Activated T-cell treated with anti-CD3 and anti-CD28 coated beads, Interleukin-2, amount 50 U/mL, for 24 hours (primary cell): ENCODE data around the gene TRANK1.
"Not testable (repeated sequence)": the region's sequence is repeated elsewhere in the genome, so short reads cannot be mapped to it uniquely, and the experiment has no call there.

Source experiments
- DNase-seq: peaks from one replicate; pipeline ENCODE4 v3.0.0-alpha.2; 2020
- H3K27ac Mint-ChIP-seq: 2 replicates; pipeline ENCODE4 v1.8.0; 2020; ENCODE audit warnings: mild to moderate bottlenecking, mixed read lengths
- H3K27me3 Mint-ChIP-seq: 2 replicates; pipeline ENCODE4 v1.8.0; 2020; ENCODE audit warnings: mixed read lengths
- H3K36me3 Mint-ChIP-seq: 2 replicates; pipeline ENCODE4 v1.8.0; 2020; ENCODE audit warnings: low read depth, mixed read lengths
- H3K4me1 Mint-ChIP-seq: 2 replicates; pipeline ENCODE4 v1.8.0; 2020; ENCODE audit warnings: low read depth, mixed read lengths
- H3K4me3 Mint-ChIP-seq: 2 replicates; pipeline ENCODE4 v1.8.0; 2020; ENCODE audit warnings: mild to moderate bottlenecking, moderate library complexity, mixed read lengths
- H3K9me3 Mint-ChIP-seq: 2 replicates; pipeline ENCODE4 v1.8.0; 2020; ENCODE audit warnings: mixed read lengths

Gene TRANK1

GRCh38 chr3:36942638-36943248, 2.1 kb downstream of the TRANK1 start:
- Mint-ChIP-seq H3K4me3 (no peak overlapping the region), H3K36me3 (peaks cover 9% of the 10 kb centered on the region), H3K27ac (no peak overlapping the region), H3K27me3 (no peaks in the 10 kb centered on the region), H3K9me3 (peaks cover 14% of the 10 kb centered on the region), H3K4me1 (peaks cover 24% of the 10 kb centered on the region)
- no peak for DNase-seq

GRCh38 chr3:36941658-36942057, 3.2 kb downstream of the TRANK1 start:
- Mint-ChIP-seq H3K27ac (no peak overlapping the region), H3K4me3 (no peak overlapping the region), H3K4me1 (peaks cover 24% of the 10 kb centered on the region), H3K27me3 (no peaks in the 10 kb centered on the region), H3K9me3 (peaks cover 5% of the 10 kb centered on the region), H3K36me3 (peaks cover 3% of the 10 kb centered on the region)
- no peak for DNase-seq

- DNase-seq, result no peak
- peaks cover 24% of the 10 kb centered on the region for H3K4me1 Mint-ChIP-seq
- peaks cover 3% of the 10 kb centered on the region for H3K9me3 Mint-ChIP-seq
- no peak overlapping the region for H3K4me3 Mint-ChIP-seq
- H3K27me3 Mint-ChIP-seq, result no peaks in the 10 kb centered on the region
- H3K36me3 Mint-ChIP-seq, result peaks cover 3% of the 10 kb centered on the region
- no peak overlapping the region for H3K27ac Mint-ChIP-seq
These were observed 3.7 kb downstream of the TRANK1 start for GRCh38 chr3:36941162-36941561.

GRCh38 chr3:36937492-36937891, 7.4 kb downstream of the TRANK1 start:
- H3K9me3 Mint-ChIP-seq, result no peaks in the 10 kb centered on the region
- peaks cover 6% of the 10 kb centered on the region for H3K4me1 Mint-ChIP-seq
- no peak for DNase-seq
- no peaks in the 10 kb centered on the region for H3K36me3 Mint-ChIP-seq
- H3K27me3 Mint-ChIP-seq, result no peaks in the 10 kb centered on the region
- no peak overlapping the region for H3K4me3 Mint-ChIP-seq
- no peak overlapping the region for H3K27ac Mint-ChIP-seq

- Mint-ChIP-seq H3K27ac (no peak overlapping the region), H3K9me3 (no peaks in the 10 kb centered on the region), H3K4me3 (no peak overlapping the region), H3K27me3 (no peaks in the 10 kb centered on the region), H3K36me3 (no peaks in the 10 kb centered on the region), H3K4me1 (no peaks in the 10 kb centered on the region)
- DNase-seq, result no peak
These were observed 11.1 kb downstream of the TRANK1 start for GRCh38 chr3:36933540-36934296.

- H3K4me3 Mint-ChIP-seq, H3K4me1 Mint-ChIP-seq, H3K27ac Mint-ChIP-seq, H3K36me3 Mint-ChIP-seq, H3K9me3 Mint-ChIP-seq, H3K27me3 Mint-ChIP-seq, DNase-seq: not testable (repeated sequence)
These were observed 13.4 kb downstream of the TRANK1 start for GRCh38 chr3:36931424-36931823.

GRCh38 chr3:36928220-36928619, 16.6 kb downstream of the TRANK1 start:
- Mint-ChIP-seq H3K4me1 (peaks cover 6% of the 10 kb centered on the region), H3K27ac (no peak overlapping the region), H3K27me3 (no peaks in the 10 kb centered on the region), H3K4me3 (no peak overlapping the region), H3K36me3 (no peaks in the 10 kb centered on the region), H3K9me3 (no peaks in the 10 kb centered on the region)
- DNase-seq, result no peak

GRCh38 chr3:36926292-36926897, 18.5 kb downstream of the TRANK1 start:
- Mint-ChIP-seq H3K36me3 (peaks cover 2% of the 10 kb centered on the region), H3K4me1 (peaks cover 9% of the 10 kb centered on the region), H3K27me3 (no peaks in the 10 kb centered on the region), H3K9me3 (peaks cover 2% of the 10 kb centered on the region), H3K4me3 (no peak overlapping the region), H3K27ac (no peak overlapping the region)
- no peak for DNase-seq

- no peak for DNase-seq
- Mint-ChIP-seq H3K36me3 (peaks cover 11% of the 10 kb centered on the region), H3K27ac (no peak overlapping the region), H3K4me3 (no peak overlapping the region), H3K27me3 (no peaks in the 10 kb centered on the region), H3K9me3 (peaks cover 14% of the 10 kb centered on the region), H3K4me1 (peaks cover 9% of the 10 kb centered on the region)
These were observed 19.9 kb downstream of the TRANK1 start for GRCh38 chr3:36924744-36925521.

GRCh38 chr3:36923981-36924743, 20.7 kb downstream of the TRANK1 start:
- Mint-ChIP-seq H3K27ac (no peak overlapping the region), H3K9me3 (peaks cover 14% of the 10 kb centered on the region), H3K4me3 (no peak overlapping the region), H3K27me3 (no peaks in the 10 kb centered on the region), H3K36me3 (peaks cover 11% of the 10 kb centered on the region), H3K4me1 (peaks cover 9% of the 10 kb centered on the region)
- DNase-seq, result no peak

- Mint-ChIP-seq H3K36me3 (peaks cover 11% of the 10 kb centered on the region), H3K27ac (no peak overlapping the region), H3K4me3 (no peak overlapping the region)
These were observed 21.3 kb downstream of the TRANK1 start for GRCh38 chr3:36923523-36923943.

GRCh38 chr3:36920884-36921567, 23.8 kb downstream of the TRANK1 start:
- Mint-ChIP-seq H3K27ac (no peak overlapping the region), H3K9me3 (peaks cover 14% of the 10 kb centered on the region), H3K27me3 (no peaks in the 10 kb centered on the region), H3K36me3 (peaks cover 11% of the 10 kb centered on the region), H3K4me3 (no peak overlapping the region), H3K4me1 (peaks cover 26% of the 10 kb centered on the region)
- no peak for DNase-seq

More at GRCh38 chr3:36923523-36923943, 21.3 kb downstream of the TRANK1 start:
- Mint-ChIP-seq H3K9me3 (peaks cover 14% of the 10 kb centered on the region), H3K27me3 (no peaks in the 10 kb centered on the region), H3K4me1 (peaks cover 12% of the 10 kb centered on the region)
- DNase-seq, result no peak

GRCh38 chr3:36919439-36920160, 25.3 kb downstream of the TRANK1 start:
- no peaks in the 10 kb centered on the region for H3K27me3 Mint-ChIP-seq
- peaks cover 11% of the 10 kb centered on the region for H3K36me3 Mint-ChIP-seq
- H3K27ac Mint-ChIP-seq, result no peak overlapping the region
- peaks cover 24% of the 10 kb centered on the region for H3K4me1 Mint-ChIP-seq
- no peak overlapping the region for H3K4me3 Mint-ChIP-seq
- peaks cover 14% of the 10 kb centered on the region for H3K9me3 Mint-ChIP-seq
- no peak for DNase-seq
